HCT116 (cell line): ENCODE measurements around the gene MKRN3. TPM values are rescaled to one million over a fixed set of nuclear protein-coding genes. Genes with fewer than 3 reads are reported as not detected.
"Not testable (repeated sequence)": the region's sequence is repeated elsewhere in the genome, so short reads cannot be mapped to it uniquely, and the experiment has no call there.

Source experiments
- ATAC-seq: fragments of 200-7000 bp; cut with Tn5 transposase; 2 replicates; pipeline ENCODE4 v1.9.1; 2020; ENCODE audit warnings: mild to moderate bottlenecking, moderate library complexity
- BruUV-seq: library from RNA; stranded (reverse); fragments of 400-500 nt; replicated peaks from 2 replicates; lab custom pipeline; 2021; lab: Mats Ljungman, UMichigan
- CTCF ChIA-PET: fragments of 300-600 bp; sonication (Branson Sonifier 250); formaldehyde crosslinking; loops from one replicate; lab custom pipeline; 2021; ENCODE audit warnings: antibody characterized with exemption; lab: Charles Lee
- POLR2A ChIA-PET: fragments of 300-600, 350-600 bp; sonication (Branson Sonifier 250); formaldehyde crosslinking; loops from one replicate; lab custom pipeline; 2021; ENCODE audit warnings: antibody characterized with exemption; lab: Charles Lee
- RAD21 ChIA-PET, 2 experiments: fragments of 300-600 bp; sonication (Branson Sonifier 250); formaldehyde crosslinking; loops; one replicate each; lab custom pipeline; 2023; ENCODE audit warnings: low total read pairs in 2 of 2; ENCODE audit not compliant: uncharacterized antibody in 2 of 2, unreplicated experiment in 2 of 2, low non-redundant PET in 1 of 2; lab: Charles Lee
- DNase-seq: peaks from one replicate; pipeline ENCODE4 v3.0.0-alpha.2; 2010; ENCODE audit warnings: low read depth, low spot score
- H2AFZ ChIP-seq: fragments of 200-600 bp; shearing (Covaris generic), sonication (generic); 2 replicates; pipeline ENCODE4 v1.6.1; 2017; ENCODE audit warnings: low read depth, mixed run types, mixed read lengths, antibody characterized with exemption, low read length; ENCODE audit not compliant: poor library complexity, severe bottlenecking
- H3K27ac ChIP-seq: 2 replicates; pipeline ENCODE4 v1.5.1; 2012; ENCODE audit warnings: low read depth, low read length
- H3K27me3 ChIP-seq: fragments of 200-600 bp; sonication (generic); 2 replicates; pipeline ENCODE4 v1.6.1; 2016; ENCODE audit warnings: mixed run types, low read length, mixed read lengths; ENCODE audit not compliant: insufficient read depth
- H3K36me3 ChIP-seq, 2 experiments: fragments of 200-500 bp in 1 of 2; fragments of 200-600 bp in 1 of 2; sonication (Bioruptor generic) in 1 of 2; sonication (generic) in 1 of 2; 2 replicates each; pipeline versions ENCODE4 v1.5.1 to v1.6.1; 2014 to 2016; ENCODE audit warnings: low read length in 2 of 2, inconsistent platforms in 1 of 2, mixed read lengths in 1 of 2, mixed run types in 1 of 2; ENCODE audit not compliant: insufficient read depth in 2 of 2, control insufficient read depth in 1 of 2
- H3K4me1 ChIP-seq, 2 experiments: fragments of 200-600 bp in 1 of 2; sonication (generic) in 1 of 2; 2 replicates each; pipeline versions ENCODE4 v1.5.1 to v1.6.1; 2012 to 2017; ENCODE audit warnings: low read length in 2 of 2, inconsistent platforms in 1 of 2, mild to moderate bottlenecking in 1 of 2, mixed read lengths in 1 of 2, mixed run types in 1 of 2, moderate library complexity in 1 of 2; ENCODE audit not compliant: insufficient read depth in 2 of 2, control insufficient read depth in 1 of 2
- H3K4me2 ChIP-seq: fragments of 200-600 bp; sonication (generic); 2 replicates; pipeline ENCODE4 v1.6.1; 2017; ENCODE audit warnings: mixed run types, low read length, mixed read lengths
- H3K4me3 ChIP-seq, 2 experiments: fragments of 200-600 bp in 1 of 2; sonication (generic) in 1 of 2; replicated peaks in 1 of 2; 2 replicates each; pipeline ENCODE4 v1.5.1; 2011 to 2016; ENCODE audit warnings: low read length in 2 of 2, control low read depth in 1 of 2, low read depth in 1 of 2, mild to moderate bottlenecking in 1 of 2, mixed read lengths in 1 of 2, mixed run types in 1 of 2
- H3K79me2 ChIP-seq: fragments of 200-600 bp; sonication (generic); 2 replicates; pipeline ENCODE4 v1.6.1; 2017; ENCODE audit warnings: mild to moderate bottlenecking, mixed run types, low read length, moderate library complexity, mixed read lengths; ENCODE audit not compliant: insufficient read depth
- H3K9ac ChIP-seq: fragments of 200-600 bp; sonication (generic); 2 replicates; pipeline ENCODE4 v1.6.1; 2016; ENCODE audit warnings: low read length, mixed read lengths
- H3K9me2 ChIP-seq: fragments of 200-600 bp; sonication (generic), shearing (Covaris generic); 2 replicates; pipeline ENCODE4 v1.6.1; 2017; ENCODE audit warnings: mixed run types, mild to moderate bottlenecking, moderate library complexity; ENCODE audit not compliant: insufficient read depth
- H3K9me3 ChIP-seq, 2 experiments: fragments of 200-500 bp in 1 of 2; fragments of 200-600 bp in 1 of 2; sonication (Bioruptor generic) in 1 of 2; sonication (generic) in 1 of 2; 2 replicates each; pipeline ENCODE4 v1.6.1; 2014 to 2017; ENCODE audit warnings: low read length in 2 of 2, mixed read lengths in 2 of 2, inconsistent platforms in 1 of 2, low read depth in 1 of 2, mild to moderate bottlenecking in 1 of 2, mixed run types in 1 of 2, moderate library complexity in 1 of 2; ENCODE audit not compliant: control insufficient read depth in 1 of 2, insufficient read depth in 1 of 2
- H4K20me1 ChIP-seq: fragments of 200-600 bp; sonication (generic), shearing (Covaris generic); 2 replicates; pipeline ENCODE4 v1.6.1; 2017; ENCODE audit warnings: mixed run types, mild to moderate bottlenecking, moderate library complexity; ENCODE audit not compliant: insufficient read depth
- CBX3 ChIP-seq: IDR thresholded peaks from 2 replicates; pipeline ENCODE4 v1.6.1; 2012; ENCODE audit warnings: low read depth
- CEBPB ChIP-seq: IDR thresholded peaks from 2 replicates; pipeline ENCODE4 v1.6.1; 2012; ENCODE audit warnings: low read depth
- ELF1 ChIP-seq: IDR thresholded peaks from 2 replicates; pipeline ENCODE4 v1.6.1; 2012; ENCODE audit warnings: low read depth, borderline replicate concordance
- EZH2phosphoT487 ChIP-seq: fragments of 200-600 bp; IDR thresholded peaks from 2 replicates; pipeline ENCODE4 v1.6.1; 2018; ENCODE audit warnings: antibody characterized with exemption, borderline replicate concordance
- JUND ChIP-seq: IDR thresholded peaks from 2 replicates; pipeline ENCODE4 v1.6.1; 2012
- POLR2AphosphoS5 ChIP-seq: IDR thresholded peaks from 2 replicates; pipeline ENCODE4 v1.6.1; 2011; ENCODE audit warnings: mild to moderate bottlenecking, low read depth, low read length, moderate library complexity
- RAD21 ChIP-seq: IDR thresholded peaks from 2 replicates; pipeline ENCODE4 v1.6.1; 2012; ENCODE audit warnings: low read depth, mild to moderate bottlenecking
- SP1 ChIP-seq: IDR thresholded peaks from 2 replicates; pipeline ENCODE4 v1.6.1; 2012; ENCODE audit warnings: low read depth
- SRF ChIP-seq: IDR thresholded peaks from 2 replicates; pipeline ENCODE4 v1.6.1; 2012; ENCODE audit warnings: low read depth
- ZBTB33 ChIP-seq: IDR thresholded peaks from 2 replicates; pipeline ENCODE4 v1.6.1; 2011; ENCODE audit warnings: mild to moderate bottlenecking, low read length, moderate library complexity; ENCODE audit not compliant: insufficient replicate concordance; ENCODE audit errors: extremely low read depth
- ZNF274 ChIP-seq: fragments of 200-500 bp; sonication (Bioruptor generic); IDR thresholded peaks from 2 replicates; pipeline ENCODE4 v1.6.1; 2014; ENCODE audit warnings: mild to moderate bottlenecking, low read depth, low read length, inconsistent platforms
- intact Hi-C: fragments of 100-400 bp; cut with micrococcal nuclease; formaldehyde crosslinking; loops from 2 replicates; pipeline ENCODE4 v1.10.0; 2022
- total RNA-seq: library from RNA; stranded (reverse); gene quantifications from one replicate; pipeline ENCODE4 v1.2.1, GENCODE V29; 2021; ENCODE audit not compliant: unreplicated experiment

Gene MKRN3
- total RNA-seq, 1 experiment from 2014 or later, result 10.1 TPM

DNA sequence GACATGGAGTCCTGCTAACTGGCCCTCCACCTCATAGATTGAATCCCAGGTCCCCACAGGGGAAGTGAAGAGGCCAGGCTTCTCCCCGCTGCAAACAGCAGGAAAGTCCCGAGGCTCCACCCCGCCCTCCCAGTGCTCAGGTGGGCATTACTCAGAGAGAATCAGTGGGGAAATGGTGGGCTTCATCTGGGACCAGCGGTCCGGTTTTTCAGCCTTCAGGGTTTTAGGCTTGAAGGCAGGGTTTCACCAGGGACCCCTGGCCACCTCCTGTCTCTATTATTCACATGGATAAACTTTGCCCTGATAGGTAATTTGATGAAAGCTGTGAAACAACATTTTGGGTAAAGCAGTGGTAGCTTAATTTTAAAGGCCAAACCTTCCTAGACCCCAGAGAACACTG, 31.3 kb downstream of the MKRN3 start:
- Histone ChIP-seq H3K9me3 (no peaks in the 10 kb centered on the region), H3K4me3 (no peak overlapping the region), H3K27ac (no peak overlapping the region), H3K4me2 (no peak overlapping the region), H3K27me3 (peaks cover 9% of the 10 kb centered on the region), H4K20me1 (no peaks in the 10 kb centered on the region), H2AFZ (no peak overlapping the region), H3K4me1 (no peaks in the 10 kb centered on the region), H3K9ac (no peak overlapping the region), H3K79me2 (no peaks in the 10 kb centered on the region), H3K36me3 (no peaks in the 10 kb centered on the region), H3K9me2 (no peaks in the 10 kb centered on the region)
- DNase-seq, result no peak
- intact Hi-C loops, result no loop called here
- ChIA-PET CTCF (no interaction called here), POLR2A (no interaction called here), RAD21 (no interaction called here)
- no peak for ATAC-seq
- no peak for TF ChIP-seq POLR2AphosphoS5
- TF ChIP-seq ZNF274, result no peak
- TF ChIP-seq EZH2phosphoT487, result no peak
- no peak for TF ChIP-seq CEBPB
- no peak for TF ChIP-seq JUND
- TF ChIP-seq RAD21, result no peak
- no peak for TF ChIP-seq CBX3
- TF ChIP-seq ZBTB33, result no peak
- TF ChIP-seq ELF1, result no peak
- TF ChIP-seq SP1, result no peak
- no peak for TF ChIP-seq SRF
- BruUV-seq, result no TSS peak

DNA sequence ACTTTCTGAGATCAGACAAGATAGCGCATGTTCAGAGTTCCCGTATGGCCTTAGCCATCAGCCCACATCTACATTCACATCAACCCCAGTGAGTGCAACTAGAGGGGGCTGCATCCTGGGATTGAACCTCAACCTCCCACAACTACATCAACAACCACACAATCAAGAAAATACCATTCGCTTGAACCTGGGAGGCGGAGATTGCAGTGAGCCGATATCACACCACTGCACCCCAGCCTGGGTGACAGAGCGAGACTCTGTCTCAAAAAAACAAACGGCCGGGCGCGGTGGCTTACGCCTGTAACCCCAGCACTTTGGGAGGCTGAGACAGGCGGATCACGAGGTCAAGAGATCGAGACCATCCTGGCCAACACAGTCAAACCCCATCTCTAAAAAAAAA, 31.8 kb downstream of the MKRN3 start:
- H3K9me3 ChIP-seq, H3K4me1 ChIP-seq, RAD21 ChIA-PET, H3K4me3 ChIP-seq, CTCF ChIA-PET, H4K20me1 ChIP-seq, H3K27me3 ChIP-seq, H3K9me2 ChIP-seq, POLR2A ChIA-PET, intact Hi-C loops, H3K9ac ChIP-seq, H3K27ac ChIP-seq, BruUV-seq, H3K79me2 ChIP-seq, DNase-seq, H3K36me3 ChIP-seq, H2AFZ ChIP-seq, ATAC-seq, H3K4me2 ChIP-seq: not testable (repeated sequence)
